K562 (cell line): ENCODE results near the gene ATP6V0A1. TPM values are rescaled to one million over a fixed set of nuclear protein-coding genes. Genes with fewer than 3 reads are reported as not detected.

Experiments used
- BRF1 ChIP-seq: IDR thresholded peaks from 3 replicates; pipeline ENCODE4 v1.6.1; 2011; ENCODE audit warnings: borderline replicate concordance, mild to moderate bottlenecking; ENCODE audit not compliant: insufficient read length; ENCODE audit errors: extremely low read depth
- CHD4 ChIP-seq: fragments of 200-600 bp; sonication (generic); IDR thresholded peaks from 3 replicates; pipeline ENCODE4 v1.6.1; 2012; ENCODE audit warnings: low read depth, mild to moderate bottlenecking, mixed read lengths, low read length, inconsistent platforms; ENCODE audit not compliant: insufficient read depth, insufficient replicate concordance, poor library complexity, severe bottlenecking
- FIP1L1 ChIP-seq: fragments of 200-400 bp; formaldehyde crosslinking; IDR thresholded peaks from 2 replicates; pipeline ENCODE4 v1.6.1; 2018; ENCODE audit warnings: mild to moderate bottlenecking, low read depth, low read length; ENCODE audit not compliant: poor library complexity, severe bottlenecking
- FOS ChIP-seq: IDR thresholded peaks from 3 replicates; pipeline ENCODE4 v1.6.1; 2011; ENCODE audit not compliant: insufficient read length; ENCODE audit errors: extremely low read depth
- FOSL1 ChIP-seq: fragments of 200-800 bp; sonication (Bioruptor generic); conservative IDR thresholded peaks from 2 replicates; pipeline ENCODE4 v1.6.1; 2016; ENCODE audit warnings: missing genetic modification characterization, missing compliant biosample characterization
- GABPA ChIP-seq: fragments of 200-800 bp; sonication (Bioruptor generic); conservative IDR thresholded peaks from 2 replicates; pipeline ENCODE4 v1.6.1; 2016; ENCODE audit warnings: low read depth, missing genetic modification characterization, missing compliant biosample characterization
- GTF2E2 ChIP-seq: fragments of 200-800 bp; sonication (Bioruptor generic); IDR thresholded peaks from 2 replicates; pipeline ENCODE4 v1.6.1; 2016; ENCODE audit warnings: missing genetic modification characterization, missing compliant biosample characterization
- KDM4B ChIP-seq, 2 experiments: fragments of 450-650 bp in 1 of 2; sonication (generic) in 1 of 2; IDR thresholded peaks; 2 replicates each; pipeline ENCODE4 v1.6.1; 2016 to 2017; ENCODE audit warnings: borderline replicate concordance in 2 of 2, antibody characterized with exemption in 1 of 2, low read depth in 1 of 2, mild to moderate bottlenecking in 1 of 2
- NR2C2 ChIP-seq, 2 experiments: fragments of 200-800 bp in 1 of 2; sonication (Bioruptor generic) in 1 of 2; sonication (generic) in 1 of 2; formaldehyde crosslinking in 1 of 2; IDR thresholded peaks; 2 replicates each; pipeline versions ENCODE4 v1.6.1 to v1.8.0; 2016 to 2022; ENCODE audit warnings: mild to moderate bottlenecking in 1 of 2, missing compliant biosample characterization in 1 of 2, missing genetic modification characterization in 1 of 2, missing genetic modification reagents in 1 of 2
- PRDM10 ChIP-seq: fragments of 450-650 bp; IDR thresholded peaks from 2 replicates; pipeline ENCODE4 v1.6.1; 2018; ENCODE audit not compliant: partially characterized antibody
- RBM25 ChIP-seq: fragments of 200-400 bp; formaldehyde crosslinking; IDR thresholded peaks from 2 replicates; pipeline ENCODE4 v1.6.1; 2018; ENCODE audit warnings: low read length, low read depth, moderate library complexity; ENCODE audit not compliant: severe bottlenecking
- SAFB2 ChIP-seq: fragments of 200-400 bp; formaldehyde crosslinking; IDR thresholded peaks from 2 replicates; pipeline ENCODE4 v1.6.1; 2018; ENCODE audit warnings: borderline replicate concordance, low read length, low read depth, moderate library complexity; ENCODE audit not compliant: severe bottlenecking
- TCF7L2 ChIP-seq: fragments of 150-350 bp; IDR thresholded peaks from 2 replicates; pipeline ENCODE4 v1.6.1; 2016; ENCODE audit warnings: low read depth, mild to moderate bottlenecking, low read length, moderate library complexity
- YBX1 ChIP-seq: fragments of 450-650 bp; IDR thresholded peaks from 2 replicates; pipeline ENCODE4 v1.7.1; 2016; ENCODE audit warnings: mild to moderate bottlenecking
- ZKSCAN3 ChIP-seq: fragments of 250-450 bp; sonication (Bioruptor Pico); IDR thresholded peaks from 2 replicates; pipeline ENCODE4 v1.4.0; 2020
- ZNF655 ChIP-seq: fragments of 250-450 bp; sonication (Bioruptor Pico); IDR thresholded peaks from 2 replicates; pipeline ENCODE4 v1.5.0; 2021
- ZZZ3 ChIP-seq: fragments of 450-650 bp; IDR thresholded peaks from 2 replicates; pipeline ENCODE4 v1.6.1; 2016; ENCODE audit warnings: antibody characterized with exemption, mild to moderate bottlenecking, moderate library complexity
- polyA plus RNA-seq, 8 experiments: library from polyadenylated mRNA; depleted of rRNA in 4 of 8; stranded (reverse) in 5 of 8; unstranded in 3 of 8; fragments of >200 nt; fragmentation: Nextera tagmentation in 2 of 8; fragmentation: Illumina TruSeq in 1 of 8; extraction: Ambion mirVana in 2 of 8; extraction: Trizol in 1 of 8; gene quantifications; 2 replicates each; pipeline versions ENCODE4 v1.2.1 to v1.2.3, GENCODE V29; 2011 to 2014; ENCODE audit warnings: inconsistent platforms in 1 of 8, missing spikeins in 1 of 8
- total RNA-seq, 7 experiments: library from RNA; depleted of rRNA in 6 of 7; stranded (reverse); fragments of >200 nt in 6 of 7; fragmentation: Illumina TruSeq in 2 of 7; extraction: Trizol in 2 of 7; gene quantifications; 2 replicates each; pipeline versions ENCODE4 v1.2.1 to v1.2.3, GENCODE V29; 2011 to 2021; ENCODE audit warnings: low replicate concordance in 1 of 7
- TF ChIP-seq, protein P1 (sequence below): fragments of 450-650 bp; IDR thresholded peaks from 2 replicates; pipeline ENCODE4 v1.6.1; 2016; ENCODE audit warnings: borderline replicate concordance
- TF ChIP-seq, protein P2 (sequence below), 2 experiments: fragments of 450-650 bp in 1 of 2; sonication (generic) in 1 of 2; formaldehyde crosslinking in 1 of 2; IDR thresholded peaks in 1 of 2; conservative IDR thresholded peaks in 1 of 2; 2 replicates each; pipeline versions ENCODE4 v1.6.1 to v1.8.1; 2016 to 2023; ENCODE audit warnings: mild to moderate bottlenecking in 2 of 2, moderate library complexity in 2 of 2, inconsistent platforms in 1 of 2, missing genetic modification reagents in 1 of 2

The ATP6V0A1 gene
- total and polyA plus RNA-seq, 9 of the 15 experiments (the other 6 are each of a cell fraction or from before 2014, with no cell fraction given) = 11.8 to 158 (median 75.5) TPM

GRCh38 chr17:42536048-42536371 lies 77.3 kb downstream of the ATP6V0A1 start, which contains the start of gene NAGLU (continued):
- TF ChIP-seq NR2C2 (CRISPR knock-in tag; IDR thresholded peaks at IDR 0.05) = no peak
- TF ChIP-seq NR2C2 (tag; IDR thresholded peaks at IDR 0.05) = peak; percentile 11; the same call in 1 of the 2 replicates
- no peak for TF ChIP-seq ZKSCAN3 (CRISPR knock-in tag)
- TF ChIP-seq PRDM10 = peak; percentile 84
- no peak for TF ChIP-seq KDM4B (IDR thresholded peaks at IDR 0.05; ENCODE audit: borderline replicate concordance in 2 of 2, low read depth in 1 of 2)
- TF ChIP-seq SAFB2 = no peak
- TF ChIP-seq FOSL1 (tag) = peak; percentile 54; the same call in 1 of the 2 replicates
- no peak for TF ChIP-seq BRF1
- peak; percentile 79; the same call in 1 of the 2 replicates for TF ChIP-seq GTF2E2 (tag)
- TF ChIP-seq, protein P1, sequence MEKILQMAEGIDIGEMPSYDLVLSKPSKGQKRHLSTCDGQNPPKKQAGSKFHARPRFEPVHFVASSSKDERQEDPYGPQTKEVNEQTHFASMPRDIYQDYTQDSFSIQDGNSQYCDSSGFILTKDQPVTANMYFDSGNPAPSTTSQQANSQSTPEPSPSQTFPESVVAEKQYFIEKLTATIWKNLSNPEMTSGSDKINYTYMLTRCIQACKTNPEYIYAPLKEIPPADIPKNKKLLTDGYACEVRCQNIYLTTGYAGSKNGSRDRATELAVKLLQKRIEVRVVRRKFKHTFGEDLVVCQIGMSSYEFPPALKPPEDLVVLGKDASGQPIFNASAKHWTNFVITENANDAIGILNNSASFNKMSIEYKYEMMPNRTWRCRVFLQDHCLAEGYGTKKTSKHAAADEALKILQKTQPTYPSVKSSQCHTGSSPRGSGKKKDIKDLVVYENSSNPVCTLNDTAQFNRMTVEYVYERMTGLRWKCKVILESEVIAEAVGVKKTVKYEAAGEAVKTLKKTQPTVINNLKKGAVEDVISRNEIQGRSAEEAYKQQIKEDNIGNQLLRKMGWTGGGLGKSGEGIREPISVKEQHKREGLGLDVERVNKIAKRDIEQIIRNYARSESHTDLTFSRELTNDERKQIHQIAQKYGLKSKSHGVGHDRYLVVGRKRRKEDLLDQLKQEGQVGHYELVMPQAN = peak; percentile 71; the same call in 1 of the 2 replicates
- TF ChIP-seq FIP1L1 = no peak
- no peak for TF ChIP-seq ZZZ3
- TF ChIP-seq ZNF655 (CRISPR knock-in tag) = no peak
- peak; percentile 57 for TF ChIP-seq FOS
- peak; percentile 96 for TF ChIP-seq RBM25
- TF ChIP-seq YBX1 = no peak
- TF ChIP-seq TCF7L2 = no peak
- TF ChIP-seq CHD4 = no peak
- TF ChIP-seq GABPA (tag) = no peak; the same call in 1 of the 2 replicates
- TF ChIP-seq, protein P2, sequence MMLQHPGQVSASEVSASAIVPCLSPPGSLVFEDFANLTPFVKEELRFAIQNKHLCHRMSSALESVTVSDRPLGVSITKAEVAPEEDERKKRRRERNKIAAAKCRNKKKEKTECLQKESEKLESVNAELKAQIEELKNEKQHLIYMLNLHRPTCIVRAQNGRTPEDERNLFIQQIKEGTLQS (IDR thresholded peaks at IDR 0.05) = no peak
- TF ChIP-seq, protein P2 (CRISPR knock-in tag; conservative IDR thresholded peaks at IDR 0.05) = 0 out of 2 replicates have a peak, but pooled peaks have one; percentile 16
